A673 (cell line): Measurements from ENCODE around the gene ADAMTS6. TPM values are rescaled to one million over a fixed set of nuclear protein-coding genes. Genes with fewer than 3 reads are reported as not detected.

ENCODE experiments used
- Bru-seq: library from RNA; stranded (reverse); fragments of 400-500 nt; gene quantifications from one replicate; lab custom pipeline; 2021; lab: Mats Ljungman, UMichigan
- BruChase-seq, 2 experiments: library from RNA; stranded (reverse); fragments of 400-500 nt; gene quantifications; one replicate each; lab custom pipeline; 2021; lab: Mats Ljungman, UMichigan
- BruUV-seq: library from RNA; stranded (reverse); fragments of 400-500 nt; replicated peaks from 2 replicates; lab custom pipeline; 2021; lab: Mats Ljungman, UMichigan
- CTCF ChIA-PET: fragments of 300-600 bp; sonication (Branson Sonifier 250); formaldehyde crosslinking; loops from one replicate; lab custom pipeline; 2022; ENCODE audit warnings: antibody characterized with exemption; lab: Charles Lee
- POLR2A ChIA-PET: fragments of 300-600 bp; sonication (Branson Sonifier 250); formaldehyde crosslinking; loops from one replicate; lab custom pipeline; 2022; ENCODE audit warnings: antibody characterized with exemption; ENCODE audit not compliant: low non-redundant PET; lab: Charles Lee
- DNase-seq: peaks from one replicate; pipeline ENCODE4 v3.0.0-alpha.2; 2015; ENCODE audit warnings: low spot score
- H3K27ac ChIP-seq: fragments of 200-600 bp; sonication (generic); 2 replicates; pipeline ENCODE4 v1.5.1; 2016; ENCODE audit warnings: mixed run types, low read depth, mild to moderate bottlenecking, mixed read lengths, antibody characterized with exemption, low read length; ENCODE audit not compliant: poor library complexity, severe bottlenecking
- H3K27me3 ChIP-seq: fragments of 200-600 bp; sonication (generic); replicated peaks from 2 replicates; pipeline ENCODE4 v1.6.1; 2017; ENCODE audit warnings: mixed run types, low read depth, mild to moderate bottlenecking, mixed read lengths, antibody characterized with exemption, low read length; ENCODE audit not compliant: insufficient read depth, poor library complexity
- H3K36me3 ChIP-seq: fragments of 200-600 bp; sonication (generic); 2 replicates; pipeline ENCODE4 v1.6.1; 2016; ENCODE audit warnings: mixed run types, mild to moderate bottlenecking, mixed read lengths, antibody characterized with exemption, low read length; ENCODE audit not compliant: insufficient read depth, poor library complexity, severe bottlenecking
- H3K4me1 ChIP-seq: fragments of 200-600 bp; sonication (generic); 2 replicates; pipeline ENCODE4 v1.6.1; 2017; ENCODE audit warnings: mixed run types, mild to moderate bottlenecking, mixed read lengths, antibody characterized with exemption, low read length; ENCODE audit not compliant: insufficient read depth, poor library complexity, severe bottlenecking
- H3K4me3 ChIP-seq: fragments of 200-600 bp; sonication (generic); 2 replicates; pipeline ENCODE4 v1.5.1; 2016; ENCODE audit warnings: low read depth, mixed run types, mild to moderate bottlenecking, mixed read lengths, low read length; ENCODE audit not compliant: poor library complexity, severe bottlenecking
- H3K9me3 ChIP-seq: fragments of 200-600 bp; sonication (generic); 2 replicates; pipeline ENCODE4 v1.6.1; 2016; ENCODE audit warnings: mixed run types, low read depth, mild to moderate bottlenecking, mixed read lengths, antibody characterized with exemption, low read length; ENCODE audit not compliant: poor library complexity, severe bottlenecking
- CTCF ChIP-seq: fragments of 300-800, 200-600 bp; sonication (generic); conservative IDR thresholded peaks from 2 replicates; pipeline ENCODE4 v1.5.1; 2017; ENCODE audit warnings: low read depth, mild to moderate bottlenecking, antibody characterized with exemption, low read length, moderate library complexity, mixed read lengths
- EZH2 ChIP-seq: fragments of 200-600 bp; sonication (generic); IDR thresholded peaks from 2 replicates; pipeline ENCODE4 v1.6.1; 2017; ENCODE audit warnings: borderline replicate concordance, low read depth, mild to moderate bottlenecking, mixed read lengths, antibody characterized with exemption, low read length; ENCODE audit not compliant: poor library complexity, severe bottlenecking
- intact Hi-C: fragments of 100-400 bp; cut with micrococcal nuclease; formaldehyde crosslinking; loops from one replicate; pipeline ENCODE4 v1.10.0; 2022; ENCODE audit not compliant: unreplicated experiment
- long read RNA-seq: library from polyadenylated mRNA; stranded (forward); transcript quantifications from one replicate; pipeline ENCODE4 v2.0.0, GENCODE V29; 2022
- total RNA-seq: library from RNA; stranded (reverse); gene quantifications from 2 replicates; pipeline ENCODE4 v1.2.3, GENCODE V29; 2021

The ADAMTS6 gene
- total RNA-seq (2.6 and 2.8 TPM in 2 replicates), Bru-seq, nascent RNA (percentile 46 among the genes with signal in this experiment), BruChase-seq, experiment 1, labeled RNA remaining after a 2-hour chase (percentile 40 among the genes with signal in this experiment), BruChase-seq, experiment 2, labeled RNA remaining after a 6-hour chase (percentile 36 among the genes with signal in this experiment)
- long read RNA-seq, partial matches to known transcripts: 1 of 1 reads
- long read RNA-seq, other reads (novel, unspliced or antisense): 0 of 1 reads

GRCh38 chr5:65481635-65482295, at the start of gene ADAMTS6:
Gene ADAMTS6 (minus strand): TSS chr5:65481920. CDS start chr5:65473673, 8,247 bp downstream.
- Histone ChIP-seq H3K4me3 (peak within 1 kb of the TSS; percentile 57), H3K4me1 (peaks cover 9% of the 10 kb centered on the region), H3K9me3 (no peaks in the 10 kb centered on the region), H3K27ac (peak within 1 kb of the TSS; percentile 71), H3K36me3 (no peaks in the 10 kb centered on the region), H3K27me3 (no peaks in the 10 kb centered on the region)
- no peak for TF ChIP-seq CTCF
- no peak for TF ChIP-seq EZH2
- DNase-seq: peak; percentile 94
- ChIA-PET POLR2A (interaction anchor here (0.7 to 0.8 kb wide), 2 partner anchors 195 to 789 kb away, joined by 3 to 6 read pairs; no protein-coding TSS in a partner anchor), CTCF (interaction anchor here (0.7 kb wide), 1 partner anchor 526 kb away, joined by 4 read pairs; no protein-coding TSS in a partner anchor)
- intact Hi-C loops: loop anchor here (2.0 to 5.0 kb wide), 5 partner anchors 267 to 844 kb away; no protein-coding TSS in a partner anchor
- no TSS peak for BruUV-seq

- TF ChIP-seq EZH2 (no peak), CTCF (no peak)
- no peaks in the 10 kb centered on the region for H3K4me1 ChIP-seq
- no TSS peak for BruUV-seq
- ChIA-PET CTCF (interaction anchor here (0.5 kb wide), 1 partner anchor 720 kb away, joined by 3 read pairs; no protein-coding TSS in a partner anchor), POLR2A (no interaction called here)
- no peak overlapping the region for H3K4me3 ChIP-seq
- H3K27ac ChIP-seq: no peak overlapping the region
- intact Hi-C loops: no loop called here
- no peaks in the 10 kb centered on the region for H3K27me3 ChIP-seq
- no peaks in the 10 kb centered on the region for H3K36me3 ChIP-seq
- H3K9me3 ChIP-seq: no peaks in the 10 kb centered on the region
- no peak for DNase-seq
Observed at GRCh38 chr5:65530904-65531303, 49.2 kb upstream of the ADAMTS6 start.

- Histone ChIP-seq H3K27ac (no peak overlapping the region), H3K27me3 (no peaks in the 10 kb centered on the region), H3K4me3 (no peak overlapping the region), H3K4me1 (no peaks in the 10 kb centered on the region), H3K9me3 (no peaks in the 10 kb centered on the region), H3K36me3 (peaks cover 13% of the 10 kb centered on the region)
- ChIA-PET POLR2A (interaction anchor here (0.6 kb wide), 1 partner anchor 145 kb away, joined by 5 read pairs; no protein-coding TSS in a partner anchor), CTCF (no interaction called here)
- no TSS peak for BruUV-seq
- TF ChIP-seq EZH2 (no peak), CTCF (no peak)
- DNase-seq: no peak
- intact Hi-C loops: no loop called here
Observed at GRCh38 chr5:65525726-65526125, 44.0 kb upstream of the ADAMTS6 start.
